HepG2 (cell line): Measurements from ENCODE around the gene PEX11B. TPM values are rescaled to one million over a fixed set of nuclear protein-coding genes. Genes with fewer than 3 reads are reported as not detected.

ENCODE experiments used
- CEBPZ ChIP-seq: IDR thresholded peaks from 2 replicates; pipeline ENCODE4 v1.6.1; 2012; ENCODE audit warnings: low read length, improper control_type of control experiment
- CREM ChIP-seq, 2 experiments: sonication (generic) in 1 of 2; formaldehyde crosslinking in 1 of 2; IDR thresholded peaks; 2 replicates each; pipeline versions ENCODE4 v1.4.0 to v1.6.1; 2016 to 2020; ENCODE audit warnings: antibody characterized with exemption in 1 of 2, mild to moderate bottlenecking in 1 of 2, missing genetic modification reagents in 1 of 2
- FOXJ3 ChIP-seq: sonication (generic); formaldehyde crosslinking; IDR thresholded peaks from 2 replicates; pipeline ENCODE4 v1.4.0; 2020; ENCODE audit warnings: missing genetic modification reagents, mild to moderate bottlenecking, borderline replicate concordance
- MEF2D ChIP-seq: sonication (generic); formaldehyde crosslinking; IDR thresholded peaks from 2 replicates; pipeline ENCODE4 v1.5.1; 2020; ENCODE audit warnings: mild to moderate bottlenecking, missing genetic modification reagents
- MTA3 ChIP-seq: sonication (generic); formaldehyde crosslinking; IDR thresholded peaks from 2 replicates; pipeline ENCODE4 v1.4.0; 2020; ENCODE audit warnings: missing genetic modification reagents
- NR3C1 ChIP-seq: sonication (generic); formaldehyde crosslinking; IDR thresholded peaks from 2 replicates; pipeline ENCODE4 v1.4.0; 2020; ENCODE audit warnings: missing genetic modification reagents
- ZC3H13 ChIP-seq: sonication (generic); formaldehyde crosslinking; IDR thresholded peaks from 2 replicates; pipeline ENCODE4 v1.8.1; 2023; ENCODE audit warnings: mild to moderate bottlenecking, missing genetic modification reagents, moderate library complexity
- ZNF274 ChIP-seq: sonication (generic); formaldehyde crosslinking; IDR thresholded peaks from 2 replicates; pipeline ENCODE4 v1.5.1; 2020; ENCODE audit warnings: mild to moderate bottlenecking, missing genetic modification reagents
- ZNF616 ChIP-seq: sonication (generic); formaldehyde crosslinking; IDR thresholded peaks from 2 replicates; pipeline ENCODE4 v1.5.0; 2020; ENCODE audit warnings: low read depth, mild to moderate bottlenecking, missing genetic modification reagents
- polyA plus RNA-seq, 8 experiments: library from polyadenylated mRNA; depleted of rRNA in 3 of 8; stranded (reverse) in 7 of 8; unstranded in 1 of 8; fragments of >200 nt; fragmentation: Illumina TruSeq in 4 of 8; extraction: Trizol in 4 of 8; gene quantifications; 2 replicates each; pipeline versions ENCODE4 v1.2.1 to v1.2.3, GENCODE V29; 2011 to 2016; ENCODE audit warnings: low read depth in 4 of 8, missing spikeins in 1 of 8, mixed read lengths in 1 of 8; ENCODE audit not compliant: insufficient read depth in 1 of 8
- total RNA-seq, 5 experiments: library from RNA; depleted of rRNA; stranded (reverse); fragments of >200 nt; fragmentation: Illumina TruSeq; extraction: Trizol; gene quantifications; 2 replicates each; pipeline ENCODE4 v1.2.3, GENCODE V29; 2016; ENCODE audit warnings: low read depth in 1 of 5
- TF ChIP-seq, protein P1 (sequence below): sonication (generic); formaldehyde crosslinking; IDR thresholded peaks from 2 replicates; pipeline ENCODE4 v1.4.0; 2020; ENCODE audit warnings: missing genetic modification reagents, borderline replicate concordance
- TF ChIP-seq, protein P2 (sequence below): sonication (generic); formaldehyde crosslinking; IDR thresholded peaks from 2 replicates; pipeline ENCODE4 v1.4.0; 2020; ENCODE audit warnings: missing genetic modification reagents, borderline replicate concordance
- TF ChIP-seq, protein P3 (sequence below): sonication (generic); formaldehyde crosslinking; IDR thresholded peaks from 2 replicates; pipeline ENCODE4 v1.5.0; 2020; ENCODE audit warnings: mild to moderate bottlenecking, low read depth, missing genetic modification reagents, borderline replicate concordance
- TF ChIP-seq, protein P4 (sequence below): sonication (generic); formaldehyde crosslinking; IDR thresholded peaks from 2 replicates; pipeline ENCODE4 v1.4.0; 2020; ENCODE audit warnings: missing genetic modification reagents

PEX11B gene
- total and polyA plus RNA-seq, 2 of the 13 experiments (the other 11 are each of a cell fraction or from before 2014, with no cell fraction given): 21.6 to 48.4 TPM

- TF ChIP-seq, protein P1, sequence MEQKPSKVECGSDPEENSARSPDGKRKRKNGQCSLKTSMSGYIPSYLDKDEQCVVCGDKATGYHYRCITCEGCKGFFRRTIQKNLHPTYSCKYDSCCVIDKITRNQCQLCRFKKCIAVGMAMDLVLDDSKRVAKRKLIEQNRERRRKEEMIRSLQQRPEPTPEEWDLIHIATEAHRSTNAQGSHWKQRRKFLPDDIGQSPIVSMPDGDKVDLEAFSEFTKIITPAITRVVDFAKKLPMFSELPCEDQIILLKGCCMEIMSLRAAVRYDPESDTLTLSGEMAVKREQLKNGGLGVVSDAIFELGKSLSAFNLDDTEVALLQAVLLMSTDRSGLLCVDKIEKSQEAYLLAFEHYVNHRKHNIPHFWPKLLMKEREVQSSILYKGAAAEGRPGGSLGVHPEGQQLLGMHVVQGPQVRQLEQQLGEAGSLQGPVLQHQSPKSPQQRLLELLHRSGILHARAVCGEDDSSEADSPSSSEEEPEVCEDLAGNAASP (CRISPR knock-in tag): peak; percentile 27; the same call in 1 of the 2 replicates
- TF ChIP-seq, protein P2, sequence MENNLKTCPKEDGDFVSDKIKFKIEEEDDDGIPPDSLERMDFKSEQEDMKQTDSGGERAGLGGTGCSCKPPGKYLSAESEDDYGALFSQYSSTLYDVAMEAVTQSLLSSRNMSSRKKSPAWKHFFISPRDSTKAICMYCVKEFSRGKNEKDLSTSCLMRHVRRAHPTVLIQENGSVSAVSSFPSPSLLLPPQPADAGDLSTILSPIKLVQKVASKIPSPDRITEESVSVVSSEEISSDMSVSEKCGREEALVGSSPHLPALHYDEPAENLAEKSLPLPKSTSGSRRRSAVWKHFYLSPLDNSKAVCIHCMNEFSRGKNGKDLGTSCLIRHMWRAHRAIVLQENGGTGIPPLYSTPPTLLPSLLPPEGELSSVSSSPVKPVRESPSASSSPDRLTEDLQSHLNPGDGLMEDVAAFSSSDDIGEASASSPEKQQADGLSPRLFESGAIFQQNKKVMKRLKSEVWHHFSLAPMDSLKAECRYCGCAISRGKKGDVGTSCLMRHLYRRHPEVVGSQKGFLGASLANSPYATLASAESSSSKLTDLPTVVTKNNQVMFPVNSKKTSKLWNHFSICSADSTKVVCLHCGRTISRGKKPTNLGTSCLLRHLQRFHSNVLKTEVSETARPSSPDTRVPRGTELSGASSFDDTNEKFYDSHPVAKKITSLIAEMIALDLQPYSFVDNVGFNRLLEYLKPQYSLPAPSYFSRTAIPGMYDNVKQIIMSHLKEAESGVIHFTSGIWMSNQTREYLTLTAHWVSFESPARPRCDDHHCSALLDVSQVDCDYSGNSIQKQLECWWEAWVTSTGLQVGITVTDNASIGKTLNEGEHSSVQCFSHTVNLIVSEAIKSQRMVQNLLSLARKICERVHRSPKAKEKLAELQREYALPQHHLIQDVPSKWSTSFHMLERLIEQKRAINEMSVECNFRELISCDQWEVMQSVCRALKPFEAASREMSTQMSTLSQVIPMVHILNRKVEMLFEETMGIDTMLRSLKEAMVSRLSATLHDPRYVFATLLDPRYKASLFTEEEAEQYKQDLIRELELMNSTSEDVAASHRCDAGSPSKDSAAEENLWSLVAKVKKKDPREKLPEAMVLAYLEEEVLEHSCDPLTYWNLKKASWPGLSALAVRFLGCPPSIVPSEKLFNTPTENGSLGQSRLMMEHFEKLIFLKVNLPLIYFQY (CRISPR knock-in tag): no peak
- TF ChIP-seq ZNF616 (CRISPR knock-in tag) (0 out of 2 replicates have a peak, but pooled peaks have one; percentile 27), NR3C1 (CRISPR knock-in tag) (no peak), ZC3H13 (CRISPR knock-in tag) (no peak; the same call in 1 of the 2 replicates), CEBPZ (no peak), MTA3 (no peak), CREM (IDR thresholded peaks at IDR 0.05) (peak; percentile 89), CREM (CRISPR knock-in tag; IDR thresholded peaks at IDR 0.05) (no peak), ZNF274 (CRISPR knock-in tag) (peak; percentile 77; the same call in 1 of the 2 replicates), FOXJ3 (CRISPR knock-in tag) (no peak), MEF2D (CRISPR knock-in tag) (no peak)
- TF ChIP-seq, protein P3, sequence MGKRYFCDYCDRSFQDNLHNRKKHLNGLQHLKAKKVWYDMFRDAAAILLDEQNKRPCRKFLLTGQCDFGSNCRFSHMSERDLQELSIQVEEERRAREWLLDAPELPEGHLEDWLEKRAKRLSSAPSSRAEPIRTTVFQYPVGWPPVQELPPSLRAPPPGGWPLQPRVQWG (CRISPR knock-in tag): no peak
- TF ChIP-seq, protein P4, sequence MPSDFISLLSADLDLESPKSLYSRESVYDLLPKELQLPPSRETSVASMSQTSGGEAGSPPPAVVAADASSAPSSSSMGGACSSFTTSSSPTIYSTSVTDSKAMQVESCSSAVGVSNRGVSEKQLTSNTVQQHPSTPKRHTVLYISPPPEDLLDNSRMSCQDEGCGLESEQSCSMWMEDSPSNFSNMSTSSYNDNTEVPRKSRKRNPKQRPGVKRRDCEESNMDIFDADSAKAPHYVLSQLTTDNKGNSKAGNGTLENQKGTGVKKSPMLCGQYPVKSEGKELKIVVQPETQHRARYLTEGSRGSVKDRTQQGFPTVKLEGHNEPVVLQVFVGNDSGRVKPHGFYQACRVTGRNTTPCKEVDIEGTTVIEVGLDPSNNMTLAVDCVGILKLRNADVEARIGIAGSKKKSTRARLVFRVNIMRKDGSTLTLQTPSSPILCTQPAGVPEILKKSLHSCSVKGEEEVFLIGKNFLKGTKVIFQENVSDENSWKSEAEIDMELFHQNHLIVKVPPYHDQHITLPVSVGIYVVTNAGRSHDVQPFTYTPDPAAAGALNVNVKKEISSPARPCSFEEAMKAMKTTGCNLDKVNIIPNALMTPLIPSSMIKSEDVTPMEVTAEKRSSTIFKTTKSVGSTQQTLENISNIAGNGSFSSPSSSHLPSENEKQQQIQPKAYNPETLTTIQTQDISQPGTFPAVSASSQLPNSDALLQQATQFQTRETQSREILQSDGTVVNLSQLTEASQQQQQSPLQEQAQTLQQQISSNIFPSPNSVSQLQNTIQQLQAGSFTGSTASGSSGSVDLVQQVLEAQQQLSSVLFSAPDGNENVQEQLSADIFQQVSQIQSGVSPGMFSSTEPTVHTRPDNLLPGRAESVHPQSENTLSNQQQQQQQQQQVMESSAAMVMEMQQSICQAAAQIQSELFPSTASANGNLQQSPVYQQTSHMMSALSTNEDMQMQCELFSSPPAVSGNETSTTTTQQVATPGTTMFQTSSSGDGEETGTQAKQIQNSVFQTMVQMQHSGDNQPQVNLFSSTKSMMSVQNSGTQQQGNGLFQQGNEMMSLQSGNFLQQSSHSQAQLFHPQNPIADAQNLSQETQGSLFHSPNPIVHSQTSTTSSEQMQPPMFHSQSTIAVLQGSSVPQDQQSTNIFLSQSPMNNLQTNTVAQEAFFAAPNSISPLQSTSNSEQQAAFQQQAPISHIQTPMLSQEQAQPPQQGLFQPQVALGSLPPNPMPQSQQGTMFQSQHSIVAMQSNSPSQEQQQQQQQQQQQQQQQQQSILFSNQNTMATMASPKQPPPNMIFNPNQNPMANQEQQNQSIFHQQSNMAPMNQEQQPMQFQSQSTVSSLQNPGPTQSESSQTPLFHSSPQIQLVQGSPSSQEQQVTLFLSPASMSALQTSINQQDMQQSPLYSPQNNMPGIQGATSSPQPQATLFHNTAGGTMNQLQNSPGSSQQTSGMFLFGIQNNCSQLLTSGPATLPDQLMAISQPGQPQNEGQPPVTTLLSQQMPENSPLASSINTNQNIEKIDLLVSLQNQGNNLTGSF (CRISPR knock-in tag): no peak
These were observed 8.8 kb upstream of the PEX11B start, which contains the start of gene RBM8A (continued) for GRCh38 chr1:145927063-145927886.
